SK-N-MC (cell line): ENCODE data around the gene GPR33.
"Not testable (repeated sequence)": the region's sequence is repeated elsewhere in the genome, so short reads cannot be mapped to it uniquely, and the experiment has no call there.

ENCODE experiments used
- EZH2 ChIP-seq: fragments of 200-600 bp; sonication (generic); IDR thresholded peaks from one replicate; pipeline ENCODE4 v1.6.1; 2017; ENCODE audit warnings: antibody characterized with exemption
- FOXP2 ChIP-seq: optimal IDR thresholded peaks from 2 replicates; pipeline ENCODE3; 2011; ENCODE audit warnings: mild to moderate bottlenecking, moderate library complexity; ENCODE audit not compliant: insufficient read depth; ENCODE audit errors: extremely low read length, control extremely low read depth
- POLR2AphosphoS5 ChIP-seq: IDR thresholded peaks from 2 replicates; pipeline ENCODE4 v1.6.1; 2012; ENCODE audit warnings: mild to moderate bottlenecking, low read depth, low read length, borderline replicate concordance

GRCh38 chr14:31462450-31462849 lies 25.4 kb downstream of the GPR33 start:
- not testable (repeated sequence) for TF ChIP-seq EZH2, POLR2AphosphoS5, FOXP2
